Gastrocnemius medialis (tissue), 4 donors: ENCODE results near the gene VTI1A.

Source experiments
- POLR2A ChIP-seq, 2 donors: fragments of 450-650 bp; IDR thresholded peaks; one replicate each; pipeline ENCODE4 v1.6.1; 2017; ENCODE audit warnings: antibody characterized with exemption in 2 of 2, mild to moderate bottlenecking in 2 of 2, moderate library complexity in 2 of 2
- TF ChIP-seq, protein P1 (sequence below), 5 experiments: fragments of 450-650 bp in 3 of 5; fragments of 200-600 bp in 2 of 5; sonication (generic) in 2 of 5; IDR thresholded peaks in 4 of 5; conservative IDR thresholded peaks in 1 of 5; 1 replicate in 4 of 5; 2 replicates in 1 of 5; pipeline ENCODE4 v1.5.1; 2016 to 2019; ENCODE audit warnings: antibody characterized with exemption in 5 of 5, mild to moderate bottlenecking in 3 of 5, moderate library complexity in 3 of 5

DNA sequence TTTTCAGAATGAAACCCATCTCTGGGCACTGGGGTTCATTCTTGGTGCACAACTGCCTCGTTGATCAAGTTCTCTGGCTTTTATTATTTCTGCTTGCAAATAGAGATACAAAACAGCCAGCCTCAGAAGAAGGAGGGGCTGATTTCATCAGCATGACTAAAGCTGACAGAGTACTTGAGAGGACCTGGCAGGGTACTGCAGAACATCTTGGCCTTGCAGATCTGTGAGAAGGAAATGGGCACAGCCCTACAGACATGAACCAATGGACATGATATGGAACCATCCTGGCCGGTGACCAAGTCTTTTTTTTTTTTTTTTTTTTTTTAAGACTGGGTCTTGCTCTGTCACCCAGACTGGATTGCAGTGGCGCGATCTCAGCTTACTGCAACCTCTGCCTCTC, 240.6 kb downstream of the VTI1A start:
- no peak for TF ChIP-seq POLR2A (IDR thresholded peaks at IDR 0.05)
- TF ChIP-seq, protein P1, sequence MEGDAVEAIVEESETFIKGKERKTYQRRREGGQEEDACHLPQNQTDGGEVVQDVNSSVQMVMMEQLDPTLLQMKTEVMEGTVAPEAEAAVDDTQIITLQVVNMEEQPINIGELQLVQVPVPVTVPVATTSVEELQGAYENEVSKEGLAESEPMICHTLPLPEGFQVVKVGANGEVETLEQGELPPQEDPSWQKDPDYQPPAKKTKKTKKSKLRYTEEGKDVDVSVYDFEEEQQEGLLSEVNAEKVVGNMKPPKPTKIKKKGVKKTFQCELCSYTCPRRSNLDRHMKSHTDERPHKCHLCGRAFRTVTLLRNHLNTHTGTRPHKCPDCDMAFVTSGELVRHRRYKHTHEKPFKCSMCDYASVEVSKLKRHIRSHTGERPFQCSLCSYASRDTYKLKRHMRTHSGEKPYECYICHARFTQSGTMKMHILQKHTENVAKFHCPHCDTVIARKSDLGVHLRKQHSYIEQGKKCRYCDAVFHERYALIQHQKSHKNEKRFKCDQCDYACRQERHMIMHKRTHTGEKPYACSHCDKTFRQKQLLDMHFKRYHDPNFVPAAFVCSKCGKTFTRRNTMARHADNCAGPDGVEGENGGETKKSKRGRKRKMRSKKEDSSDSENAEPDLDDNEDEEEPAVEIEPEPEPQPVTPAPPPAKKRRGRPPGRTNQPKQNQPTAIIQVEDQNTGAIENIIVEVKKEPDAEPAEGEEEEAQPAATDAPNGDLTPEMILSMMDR (IDR thresholded peaks at IDR 0.05 in 4 of 5, conservative IDR thresholded peaks at IDR 0.05 in 1 of 5): no peak
